ENCODE measurements around the gene GABARAPL2. TPM values are rescaled to one million over a fixed set of nuclear protein-coding genes. Genes with fewer than 3 reads are reported as not detected.
"Not testable (repeated sequence)": the region's sequence is repeated elsewhere in the genome, so short reads cannot be mapped to it uniquely, and the experiment has no call there.

GABARAPL2 gene, protein sequence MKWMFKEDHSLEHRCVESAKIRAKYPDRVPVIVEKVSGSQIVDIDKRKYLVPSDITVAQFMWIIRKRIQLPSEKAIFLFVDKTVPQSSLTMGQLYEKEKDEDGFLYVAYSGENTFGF
- 100 to 1,000 TPM; 122 to 148 (median 134) TPM for polyA plus RNA-seq (ENCODE audit: insufficient read length in 10 of 10)
- long read RNA-seq, donor 1, transcript GABARAPL2-204 (1 exons, 2,274 nt), result minor isoform, 88 of 186 reads
- long read RNA-seq, donor 1, transcript GABARAPL2-201 (4 exons, 1,002 nt), result major isoform, 91 of 186 reads
- long read RNA-seq, donor 1, partial matches to known transcripts, result 6 of 186 reads
- long read RNA-seq, donor 1, other reads (novel, unspliced or antisense), result 0 of 186 reads
- long read RNA-seq, donor 2, transcript GABARAPL2-204 (1 exons, 2,274 nt), result major isoform, 128 of 225 reads
- long read RNA-seq, donor 2, transcript GABARAPL2-201 (4 exons, 1,002 nt), result minor isoform, 81 of 225 reads
- long read RNA-seq, donor 2, partial matches to known transcripts, result 10 of 225 reads
- long read RNA-seq, donor 2, other reads (novel, unspliced or antisense), result 0 of 225 reads
- long read RNA-seq, donor 3, result 0 reads
- long read RNA-seq, donor 4, transcript GABARAPL2-201 (4 exons, 1,002 nt), result minor isoform, 67 of 221 reads
- long read RNA-seq, donor 4, transcript GABARAPL2-204 (1 exons, 2,274 nt), result major isoform, 152 of 221 reads
- long read RNA-seq, donor 4, partial matches to known transcripts, result 0 of 221 reads
- long read RNA-seq, donor 4, other reads (novel, unspliced or antisense), result 0 of 221 reads
- long read RNA-seq, donor 5, transcript GABARAPL2-204 (1 exons, 2,274 nt), result major isoform, 120 of 236 reads
- long read RNA-seq, donor 5, transcript GABARAPL2-201 (4 exons, 1,002 nt), result minor isoform, 107 of 236 reads
- long read RNA-seq, donor 5, partial matches to known transcripts, result 7 of 236 reads
- long read RNA-seq, donor 5, other reads (novel, unspliced or antisense), result 0 of 236 reads
- long read RNA-seq, donor 6, transcript GABARAPL2-204 (1 exons, 2,274 nt), result major isoform, 179 of 274 reads
- long read RNA-seq, donor 6, transcript GABARAPL2-201 (4 exons, 1,002 nt), result minor isoform, 85 of 274 reads
- long read RNA-seq, donor 6, partial matches to known transcripts, result 9 of 274 reads
- long read RNA-seq, donor 6, other reads (novel, unspliced or antisense), result 0 of 274 reads
- long read RNA-seq, donor 7, transcript GABARAPL2-204 (1 exons, 2,274 nt), result major isoform, 104 of 159 reads
- long read RNA-seq, donor 7, transcript GABARAPL2-201 (4 exons, 1,002 nt), result minor isoform, 52 of 159 reads
- long read RNA-seq, donor 7, partial matches to known transcripts, result 0 of 159 reads
- long read RNA-seq, donor 7, other reads (novel, unspliced or antisense), result 0 of 159 reads
- long read RNA-seq, donor 8, transcript GABARAPL2-201 (4 exons, 1,002 nt), result minor isoform, 77 of 212 reads
- long read RNA-seq, donor 8, transcript GABARAPL2-204 (1 exons, 2,274 nt), result major isoform, 126 of 212 reads
- long read RNA-seq, donor 8, partial matches to known transcripts, result 8 of 212 reads
- long read RNA-seq, donor 8, other reads (novel, unspliced or antisense), result 0 of 212 reads
- long read RNA-seq, donor 9, transcript GABARAPL2-204 (1 exons, 2,274 nt), result minor isoform, 8 of 21 reads
- long read RNA-seq, donor 9, transcript GABARAPL2-201 (4 exons, 1,002 nt), result major isoform, 13 of 21 reads
- long read RNA-seq, donor 9, partial matches to known transcripts, result 0 of 21 reads
- long read RNA-seq, donor 9, other reads (novel, unspliced or antisense), result 0 of 21 reads

- DNase-seq, result peak; percentile 77 to 94 (median 90)
These were observed at the start of gene GABARAPL2 for GRCh38 chr16:75566040-75566757. Gene GABARAPL2, plus strand, starts transcription at chr16:75566379. Its CDS starts 108 bp downstream, at chr16:75566487.

- DNase-seq, result no peak
These were observed 47.0 kb upstream of the GABARAPL2 start for GRCh38 chr16:75519175-75519574.

DNA sequence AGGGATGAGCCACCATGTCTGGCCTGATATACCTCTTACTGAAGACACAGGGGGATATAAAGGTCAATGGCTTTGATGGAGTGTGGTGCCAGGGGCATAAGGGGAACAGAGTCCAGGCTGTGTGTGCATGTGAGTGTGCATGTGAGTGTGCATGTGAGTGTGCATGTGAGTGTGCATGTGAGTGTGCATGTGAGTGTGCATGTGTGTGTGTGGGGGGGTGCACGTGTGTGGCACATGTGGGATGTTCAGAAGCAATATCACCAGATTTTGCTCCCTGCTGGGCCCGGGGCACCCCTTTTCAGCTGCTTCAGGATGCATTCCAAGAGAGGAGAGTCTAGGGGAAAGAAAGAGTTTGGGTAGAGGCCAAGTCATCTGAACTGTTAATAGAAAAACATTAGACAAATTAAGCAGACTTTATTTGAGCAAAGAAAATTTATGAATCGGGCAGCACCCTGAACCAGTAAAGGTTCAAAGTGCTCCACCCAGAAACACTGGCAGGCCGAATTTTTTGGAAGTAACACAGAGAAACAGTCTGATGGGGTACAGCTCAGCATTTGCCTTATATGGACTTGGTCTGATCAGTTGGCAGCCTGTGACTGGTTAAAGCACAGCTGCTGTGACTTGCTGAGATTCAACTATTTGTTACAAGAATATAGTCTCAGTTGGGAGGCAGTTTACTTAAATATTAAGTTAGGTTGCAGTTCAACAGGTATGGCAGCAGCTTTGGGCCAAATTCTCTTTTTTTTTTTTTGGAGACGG is 40.0 kb upstream of the GABARAPL2 start:
- DNase-seq, result no peak

DNA sequence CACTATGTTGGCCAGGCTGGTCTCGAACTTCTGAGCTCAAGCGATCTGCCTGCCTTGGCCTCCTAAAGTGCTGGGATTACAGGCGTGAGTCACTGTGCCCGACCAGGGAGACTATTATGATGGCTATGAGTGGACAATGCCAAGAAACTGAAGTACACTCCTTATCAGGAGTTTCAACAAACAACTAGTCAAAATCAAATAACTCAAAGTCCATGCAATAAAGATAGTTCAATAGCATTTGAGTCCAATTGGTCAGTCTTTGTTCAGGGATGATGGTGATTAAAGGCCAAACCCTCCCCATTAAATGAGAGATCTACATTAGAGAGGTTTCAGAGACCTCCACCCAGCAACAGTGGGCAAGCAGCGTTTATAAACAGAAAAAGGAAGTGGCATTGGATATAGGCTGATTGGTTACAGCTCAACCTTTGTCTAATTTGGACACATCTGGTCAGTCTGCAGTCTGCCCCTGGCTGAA is 38.3 kb upstream of the GABARAPL2 start:
- DNase-seq, result no peak

GRCh38 chr16:75529056-75529905 is 36.9 kb upstream of the GABARAPL2 start:
- no peak for DNase-seq

GRCh38 chr16:75529959-75530358 is 36.2 kb upstream of the GABARAPL2 start:
- no peak for DNase-seq

DNA sequence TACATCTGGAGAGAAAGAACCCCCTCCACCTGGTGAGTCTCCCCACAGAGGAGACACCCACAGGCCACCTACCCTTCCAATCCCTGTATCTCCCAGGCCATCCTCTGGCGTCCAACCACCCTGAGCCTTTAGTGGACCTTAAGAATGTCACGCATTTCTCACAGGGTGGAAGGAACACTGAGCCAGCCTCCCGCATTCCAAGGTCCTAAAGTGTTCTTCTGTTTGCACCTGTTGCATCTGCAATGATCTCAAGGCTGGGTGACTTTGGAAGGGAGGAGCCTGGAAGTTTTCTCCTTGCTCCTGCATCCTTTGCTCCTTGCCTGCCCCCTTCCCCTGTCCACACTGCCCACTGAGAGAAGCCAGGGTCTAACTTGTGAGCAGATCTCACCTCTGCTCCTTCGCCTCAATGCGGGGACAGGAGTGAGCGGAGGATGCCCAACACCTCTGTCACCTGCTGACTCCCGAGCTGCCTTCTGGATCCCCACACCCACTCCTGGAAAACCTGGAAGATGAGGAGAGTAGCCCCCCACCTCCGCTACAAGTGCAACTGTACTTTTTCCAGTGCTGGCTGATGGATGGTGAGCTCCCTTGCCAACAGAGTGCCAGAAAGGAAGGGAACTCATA is 33.9 kb upstream of the GABARAPL2 start:
- DNase-seq, result no peak

- no peak for DNase-seq
These were observed 33.4 kb upstream of the GABARAPL2 start for GRCh38 chr16:75532791-75533190.

DNA sequence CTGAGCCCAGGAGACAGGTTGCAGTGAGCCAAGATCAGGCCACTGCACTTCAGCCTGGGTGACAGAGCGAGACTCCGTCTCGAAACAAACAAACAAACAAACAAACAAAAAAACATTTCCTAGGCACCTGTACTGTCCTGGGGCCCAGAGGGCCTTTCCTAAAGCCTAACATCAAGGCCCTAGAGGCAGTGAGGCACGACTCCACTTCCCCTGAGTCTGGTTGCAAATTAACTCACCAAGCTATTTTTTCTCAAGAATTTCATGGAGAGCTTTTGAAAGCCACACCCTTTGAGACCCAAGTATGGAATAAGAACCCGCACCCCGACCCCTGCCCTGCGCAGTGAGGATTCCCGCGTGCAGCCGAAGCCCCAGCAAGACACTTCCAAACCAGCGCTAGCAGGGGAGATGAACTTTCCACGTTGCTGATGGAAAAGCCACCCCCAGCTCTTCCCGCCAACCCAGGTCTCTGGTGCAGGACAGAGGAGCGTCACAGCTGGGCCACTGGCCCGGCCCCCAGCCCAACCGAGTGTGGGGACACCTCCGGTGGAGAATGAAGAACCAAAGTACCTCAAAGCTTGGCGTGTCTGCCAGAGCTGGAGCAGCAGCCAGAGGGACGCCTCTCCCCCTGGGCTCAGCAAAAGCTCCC is 31.5 kb upstream of the GABARAPL2 start:
- DNase-seq, result no peak

GRCh38 chr16:75535211-75535843 is 30.9 kb upstream of the GABARAPL2 start:
- DNase-seq, result no peak

DNA sequence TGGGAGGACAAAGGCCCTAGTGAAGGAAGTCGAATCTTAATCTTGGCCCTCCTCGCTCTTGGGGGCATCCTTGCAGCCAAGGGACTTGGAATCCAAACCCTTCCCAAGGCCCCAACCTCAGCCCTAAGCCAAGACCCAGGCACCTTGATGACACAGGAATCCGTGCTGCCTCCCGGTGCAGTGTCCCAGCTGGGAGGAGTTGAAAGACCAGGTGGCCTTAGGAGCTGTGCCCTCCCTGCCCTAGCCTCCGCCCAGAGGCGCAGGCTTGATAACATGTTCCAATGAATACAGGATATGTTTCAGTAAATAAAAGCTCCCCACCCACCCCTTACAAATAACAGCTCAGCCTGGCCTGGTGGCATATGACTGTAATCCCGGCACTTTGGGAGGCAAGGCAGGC is 30.3 kb upstream of the GABARAPL2 start, which contains the start of gene CHST5:
Gene CHST5 (minus strand): TSS at position 208 of the 400 bp plus-strand sequence. CDS start 5,724 bp downstream, outside the sequence.
- no peak for DNase-seq

- no peak for DNase-seq
These were observed 28.4 kb upstream of the GABARAPL2 start for GRCh38 chr16:75537776-75538175.

- not testable (repeated sequence) for DNase-seq
These were observed 27.2 kb upstream of the GABARAPL2 start for GRCh38 chr16:75538882-75539565.

- DNase-seq, result no peak
These were observed 24.9 kb upstream of the GABARAPL2 start for GRCh38 chr16:75541236-75541635.

GRCh38 chr16:75542462-75542861 is 23.7 kb upstream of the GABARAPL2 start:
- not testable (repeated sequence) for DNase-seq

- not testable (repeated sequence) for DNase-seq
These were observed 20.3 kb upstream of the GABARAPL2 start for GRCh38 chr16:75545879-75546278.
